Natural killer cell (primary cell): ENCODE results near the gene ITGAL. TPM values are rescaled to one million over a fixed set of nuclear protein-coding genes. Genes with fewer than 3 reads are reported as not detected.
A peak's percentile ranks its signal among the peaks of the same experiment; 100 is the strongest.

Experiments used
- ATAC-seq, 3 donors: fragments of 150-1000 bp in 2 of 3; fragments of 200-7000 bp in 1 of 3; cut with Tn5 transposase; 1 replicate in 1 of 3; 2 replicates in 2 of 3; pipeline ENCODE4 v1.10.0; 2021; ENCODE audit warnings: mild to moderate bottlenecking in 2 of 3, moderate library complexity in 2 of 3
- DNase-seq, 2 donors: peaks; one replicate each; pipeline versions ENCODE4 v3.0.0 to v3.0.0-alpha.2; 2013 to 2021; ENCODE audit warnings: mixed read lengths in 1 of 2
- H3K27ac ChIP-seq: one replicate; pipeline ENCODE4 v1.5.1; 2013; ENCODE audit warnings: mild to moderate bottlenecking, low read length
- H3K27me3 ChIP-seq: one replicate; pipeline ENCODE4 v1.6.1; 2013; ENCODE audit warnings: low read length; ENCODE audit not compliant: control insufficient read depth, insufficient read depth
- H3K36me3 ChIP-seq: one replicate; pipeline ENCODE4 v1.6.1; 2013; ENCODE audit warnings: low read length; ENCODE audit not compliant: control insufficient read depth, insufficient read depth
- H3K4me1 ChIP-seq: one replicate; pipeline ENCODE4 v1.6.1; 2013; ENCODE audit warnings: low read length; ENCODE audit not compliant: control insufficient read depth, insufficient read depth
- H3K4me3 ChIP-seq: one replicate; pipeline ENCODE4 v1.5.1; 2013; ENCODE audit warnings: low read length
- H3K9me3 ChIP-seq: one replicate; pipeline ENCODE4 v1.6.1; 2013; ENCODE audit warnings: low read length; ENCODE audit not compliant: control insufficient read depth, insufficient read depth
- H3K27ac Mint-ChIP-seq, 2 donors: one replicate each; pipeline ENCODE4 v1.8.0; 2022; ENCODE audit warnings: mild to moderate bottlenecking in 2 of 2, mixed read lengths in 2 of 2, moderate library complexity in 1 of 2
- H3K27me3 Mint-ChIP-seq, 2 donors: one replicate each; pipeline ENCODE4 v1.8.0; 2022; ENCODE audit warnings: low read depth in 2 of 2, mixed read lengths in 2 of 2
- H3K36me3 Mint-ChIP-seq: one replicate; pipeline ENCODE4 v1.8.0; 2022; ENCODE audit warnings: mixed read lengths
- H3K4me1 Mint-ChIP-seq, 2 donors: one replicate each; pipeline ENCODE4 v1.8.0; 2022; ENCODE audit warnings: mixed read lengths in 2 of 2
- H3K4me3 Mint-ChIP-seq: one replicate; pipeline ENCODE4 v1.8.0; 2022; ENCODE audit warnings: mild to moderate bottlenecking, moderate library complexity, mixed read lengths
- H3K9me3 Mint-ChIP-seq, 2 donors: one replicate each; pipeline ENCODE4 v1.8.0; 2022; ENCODE audit warnings: mixed read lengths in 2 of 2
- WGBS: methylation state at CpG from one replicate; pipeline ENCODE4 v1.1.7; 2013; ENCODE audit warnings: missing lambda C conversion rate; ENCODE audit not compliant: insufficient coverage; 5-methylcytosine and 5-hydroxymethylcytosine counted together
- intact Hi-C: fragments of 100-400 bp; cut with micrococcal nuclease; formaldehyde crosslinking; loops from one replicate; pipeline ENCODE4 v1.14.2; 2022
- total RNA-seq, 4 donors: library from RNA; stranded (reverse); fragments of 120-200 nt in 1 of 4; gene quantifications; one replicate each; pipeline versions ENCODE4 v1.2.3 to v1.2.4, GENCODE V29; 2013 to 2022
- TF ChIP-seq, protein P1 (sequence below): fragments of 200-600 bp; IDR thresholded peaks from one replicate; pipeline ENCODE4 v1.8.0; 2022; ENCODE audit warnings: antibody characterized with exemption

The ITGAL gene
- total RNA-seq, 3 donors from 2014 or later (not counting 1 experiment from before 2014, with no cell fraction given): 1,131 to 1,260 (median 1,176) TPM

- no peak overlapping the region for H3K27ac Mint-ChIP-seq
- DNase-seq (no peak), ATAC-seq (no peak)
- peaks cover 19 to 21% of the 10 kb centered on the region in 2 donors for H3K4me1 Mint-ChIP-seq
- intact Hi-C loops: no loop called here
- H3K4me1 ChIP-seq: peaks cover 39% of the 10 kb centered on the region
- no peak overlapping the region for H3K4me3 ChIP-seq
- no peaks in the 10 kb centered on the region for H3K9me3 ChIP-seq
- H3K4me3 Mint-ChIP-seq: no peak overlapping the region
- H3K27ac ChIP-seq: no peak overlapping the region
- H3K36me3 ChIP-seq: no peaks in the 10 kb centered on the region
- 75% methylated on average over 7 of the region's 7 CpGs for WGBS
- no peaks in the 10 kb centered on the region for H3K36me3 Mint-ChIP-seq
- TF ChIP-seq, protein P1, sequence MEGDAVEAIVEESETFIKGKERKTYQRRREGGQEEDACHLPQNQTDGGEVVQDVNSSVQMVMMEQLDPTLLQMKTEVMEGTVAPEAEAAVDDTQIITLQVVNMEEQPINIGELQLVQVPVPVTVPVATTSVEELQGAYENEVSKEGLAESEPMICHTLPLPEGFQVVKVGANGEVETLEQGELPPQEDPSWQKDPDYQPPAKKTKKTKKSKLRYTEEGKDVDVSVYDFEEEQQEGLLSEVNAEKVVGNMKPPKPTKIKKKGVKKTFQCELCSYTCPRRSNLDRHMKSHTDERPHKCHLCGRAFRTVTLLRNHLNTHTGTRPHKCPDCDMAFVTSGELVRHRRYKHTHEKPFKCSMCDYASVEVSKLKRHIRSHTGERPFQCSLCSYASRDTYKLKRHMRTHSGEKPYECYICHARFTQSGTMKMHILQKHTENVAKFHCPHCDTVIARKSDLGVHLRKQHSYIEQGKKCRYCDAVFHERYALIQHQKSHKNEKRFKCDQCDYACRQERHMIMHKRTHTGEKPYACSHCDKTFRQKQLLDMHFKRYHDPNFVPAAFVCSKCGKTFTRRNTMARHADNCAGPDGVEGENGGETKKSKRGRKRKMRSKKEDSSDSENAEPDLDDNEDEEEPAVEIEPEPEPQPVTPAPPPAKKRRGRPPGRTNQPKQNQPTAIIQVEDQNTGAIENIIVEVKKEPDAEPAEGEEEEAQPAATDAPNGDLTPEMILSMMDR: no peak
- no peaks in the 10 kb centered on the region for H3K9me3 Mint-ChIP-seq
- H3K27me3 Mint-ChIP-seq: peaks cover 0 to 4% of the 10 kb centered on the region in 2 donors
- H3K27me3 ChIP-seq: no peaks in the 10 kb centered on the region
Observed at GRCh38 chr16:30565526-30565925, 93.0 kb downstream of the ITGAL start.

DNA sequence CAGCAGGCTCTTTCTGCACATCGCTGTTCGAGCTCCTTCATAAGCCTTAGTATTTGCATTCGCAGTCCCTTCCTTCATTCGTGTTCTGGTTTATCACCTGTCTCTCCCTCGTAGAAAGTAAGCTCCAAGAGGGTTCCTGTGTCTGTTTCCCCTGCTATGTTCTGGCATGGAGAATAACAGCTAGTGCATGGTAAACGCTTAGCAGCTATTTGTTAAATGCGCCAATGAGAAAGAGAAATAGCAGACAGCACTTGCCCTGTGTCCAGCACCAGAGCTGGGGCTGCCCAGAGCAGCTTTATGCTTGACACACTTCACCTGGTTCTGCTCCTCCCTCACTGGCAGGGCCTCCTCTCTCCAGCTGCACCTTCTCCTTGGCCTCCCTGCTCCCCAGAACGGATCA lies 93.4 kb downstream of the ITGAL start:
- Histone ChIP-seq H3K27ac (no peak overlapping the region), H3K9me3 (no peaks in the 10 kb centered on the region), H3K27me3 (no peaks in the 10 kb centered on the region), H3K36me3 (no peaks in the 10 kb centered on the region), H3K4me3 (no peak overlapping the region), H3K4me1 (peaks cover 41% of the 10 kb centered on the region)
- DNase-seq (no peak), ATAC-seq (no peak)
- Mint-ChIP-seq H3K4me1 (peaks cover 19 to 22% of the 10 kb centered on the region in 2 donors), H3K27me3 (peaks cover 0 to 4% of the 10 kb centered on the region in 2 donors), H3K27ac (peak overlapping the region in 1 of 2 donors; percentile 36), H3K9me3 (no peaks in the 10 kb centered on the region), H3K36me3 (no peaks in the 10 kb centered on the region), H3K4me3 (no peak overlapping the region)
- 89% methylated on average over 8 of the region's 8 CpGs for WGBS
- TF ChIP-seq, protein P1: no peak
- intact Hi-C loops: no loop called here

DNA sequence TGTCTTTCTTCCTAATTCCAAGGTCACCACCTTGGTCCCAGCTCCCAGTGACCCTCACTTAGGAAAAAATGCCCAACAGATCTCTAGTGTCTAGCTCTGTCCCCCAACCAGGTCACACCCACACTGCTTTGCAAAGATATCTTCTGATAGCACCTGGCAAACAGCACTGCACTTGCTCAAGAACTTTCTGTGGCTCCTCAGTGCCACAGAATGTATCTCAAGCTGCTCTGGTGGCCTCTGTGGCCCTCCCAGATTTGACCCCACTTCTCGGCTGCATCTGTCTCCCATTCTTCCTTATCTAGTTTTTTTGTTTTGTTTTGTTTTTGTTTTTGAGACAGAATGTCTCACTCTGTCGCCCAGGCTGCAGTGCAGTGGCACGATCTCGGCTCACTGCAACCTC lies 94.0 kb downstream of the ITGAL start:
- H3K9me3 Mint-ChIP-seq: no peaks in the 10 kb centered on the region
- ATAC-seq (no peak), DNase-seq (no peak)
- H3K4me1 Mint-ChIP-seq: peaks cover 16 to 18% of the 10 kb centered on the region in 2 donors
- Histone ChIP-seq H3K27ac (no peak overlapping the region), H3K4me3 (no peak overlapping the region), H3K9me3 (no peaks in the 10 kb centered on the region), H3K27me3 (no peaks in the 10 kb centered on the region), H3K36me3 (no peaks in the 10 kb centered on the region), H3K4me1 (peaks cover 39% of the 10 kb centered on the region)
- H3K27me3 Mint-ChIP-seq: peaks cover 0 to under 1% of the 10 kb centered on the region in 2 donors
- H3K4me3 Mint-ChIP-seq: no peak overlapping the region
- intact Hi-C loops: no loop called here
- peak overlapping the region in 1 of 2 donors; percentile 94 for H3K27ac Mint-ChIP-seq
- TF ChIP-seq, protein P1: no peak
- H3K36me3 Mint-ChIP-seq: no peaks in the 10 kb centered on the region
- 92% methylated on average over 4 of the region's 4 CpGs for WGBS
